Tibial nerve (tissue), 4 donors: ENCODE measurements around the gene EML6. TPM values are rescaled to one million over a fixed set of nuclear protein-coding genes. Genes with fewer than 3 reads are reported as not detected.

Experiments used
- DNase-seq, 2 donors: peaks; one replicate each; pipeline ENCODE4 v3.0.0-alpha.2; 2019; ENCODE audit warnings: low spot score in 2 of 2
- H3K27ac ChIP-seq, 4 donors: fragments of 200-600 bp; sonication (generic) in 3 of 4; one replicate each; pipeline ENCODE4 v1.5.1; 2017 to 2019; ENCODE audit warnings: mild to moderate bottlenecking in 1 of 4
- H3K27me3 ChIP-seq, 2 donors: fragments of 200-600 bp; sonication (generic) in 1 of 2; one replicate each; pipeline versions ENCODE4 v1.5.1 to v1.6.0; 2017 to 2019
- H3K36me3 ChIP-seq, 3 donors: fragments of 200-600 bp; sonication (generic); one replicate each; pipeline ENCODE4 v1.5.1; 2018 to 2019
- H3K4me1 ChIP-seq, 4 donors: fragments of 200-600 bp; sonication (generic) in 3 of 4; one replicate each; pipeline ENCODE4 v1.5.1; 2017 to 2019
- H3K4me3 ChIP-seq, 4 donors: fragments of 200-600 bp; sonication (generic) in 3 of 4; one replicate each; pipeline ENCODE4 v1.5.1; 2017 to 2019; ENCODE audit warnings: mild to moderate bottlenecking in 1 of 4, moderate library complexity in 1 of 4
- H3K9me3 ChIP-seq, 4 donors: fragments of 200-600 bp; sonication (generic) in 3 of 4; one replicate each; pipeline ENCODE4 v1.5.1; 2017 to 2019
- EP300 ChIP-seq, 2 donors: sonication (generic); formaldehyde crosslinking; IDR thresholded peaks; one replicate each; pipeline ENCODE4 v1.6.1; 2017; ENCODE audit warnings: antibody characterized with exemption in 2 of 2, mild to moderate bottlenecking in 1 of 2
- POLR2A ChIP-seq, 2 donors: fragments of 450-650 bp; IDR thresholded peaks; one replicate each; pipeline ENCODE4 v1.6.1; 2017; ENCODE audit warnings: antibody characterized with exemption in 2 of 2, mild to moderate bottlenecking in 2 of 2, moderate library complexity in 2 of 2
- WGBS, 2 donors: methylation state at CpG; one replicate each; pipeline ENCODE4 v1.1.5; 2018; 5-methylcytosine and 5-hydroxymethylcytosine counted together
- small RNA-seq: library from RNA; depleted of rRNA; stranded (forward); fragments of <200 nt; gene quantifications from one replicate; pipeline ENCODE3, GENCODE V24; 2016
- total RNA-seq, 4 donors: library from RNA; depleted of rRNA; stranded (reverse); fragments of >200 nt; gene quantifications; one replicate each; pipeline ENCODE4 v1.1.0, GENCODE V29; 2016
- TF ChIP-seq, protein P1 (sequence below), 5 experiments: fragments of 200-600 bp in 3 of 5; fragments of 450-650 bp in 2 of 5; sonication (generic) in 3 of 5; IDR thresholded peaks; one replicate each; pipeline ENCODE4 v1.5.1; 2016 to 2019; ENCODE audit warnings: antibody characterized with exemption in 5 of 5, mild to moderate bottlenecking in 3 of 5, moderate library complexity in 2 of 5

Gene EML6
- total RNA-seq, 4 donors from 2014 or later: 0.60 to 18.0 (median 0.93) TPM

DNA sequence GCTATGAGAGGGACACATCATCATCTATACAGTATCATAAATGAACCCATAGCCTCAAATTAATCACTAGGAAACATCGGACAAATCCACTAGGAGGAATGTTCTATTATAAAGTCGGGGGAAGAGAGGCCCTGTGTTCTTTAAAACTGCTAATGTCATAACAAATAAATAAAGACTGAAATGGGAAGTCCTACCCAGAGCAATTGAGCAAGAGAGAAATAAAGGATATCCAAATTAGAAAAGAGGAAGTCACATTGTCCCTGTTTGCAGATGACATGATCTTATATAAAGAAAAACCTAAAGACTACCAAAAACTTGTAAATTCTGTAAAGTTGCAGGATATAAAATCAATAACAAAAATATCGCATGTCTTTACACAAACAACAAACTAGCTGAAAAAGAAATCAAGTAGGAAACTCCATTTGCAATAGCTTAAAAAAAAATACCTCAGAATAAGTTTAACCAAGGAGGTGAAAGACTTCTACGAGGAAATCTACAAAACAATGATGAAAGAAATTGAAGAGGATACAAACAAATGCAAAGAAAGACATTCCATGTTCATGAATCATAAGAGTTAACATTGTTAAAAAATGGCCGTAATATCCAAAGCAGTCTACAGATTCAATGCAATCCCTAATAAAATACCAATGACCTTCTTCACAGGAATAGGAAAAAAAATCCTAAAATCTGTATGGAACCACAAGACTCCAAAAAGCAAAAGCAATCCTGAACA, 296.2 kb downstream of the EML6 start:
- H3K4me3 ChIP-seq: no peak overlapping the region
- H3K27ac ChIP-seq: peak overlapping the region in 1 of 4 donors; percentile 15
- peaks cover 0 to 31% (median 0%) of the 10 kb centered on the region in 3 donors for H3K36me3 ChIP-seq
- DNase-seq: no peak
- no peaks in the 10 kb centered on the region for H3K27me3 ChIP-seq
- H3K4me1 ChIP-seq: peaks cover 0 to 51% (median 15%) of the 10 kb centered on the region in 4 donors
- TF ChIP-seq EP300 (IDR thresholded peaks at IDR 0.05) (peak in 1 of 2 donors; percentile 15), POLR2A (IDR thresholded peaks at IDR 0.05) (no peak)
- TF ChIP-seq, protein P1, sequence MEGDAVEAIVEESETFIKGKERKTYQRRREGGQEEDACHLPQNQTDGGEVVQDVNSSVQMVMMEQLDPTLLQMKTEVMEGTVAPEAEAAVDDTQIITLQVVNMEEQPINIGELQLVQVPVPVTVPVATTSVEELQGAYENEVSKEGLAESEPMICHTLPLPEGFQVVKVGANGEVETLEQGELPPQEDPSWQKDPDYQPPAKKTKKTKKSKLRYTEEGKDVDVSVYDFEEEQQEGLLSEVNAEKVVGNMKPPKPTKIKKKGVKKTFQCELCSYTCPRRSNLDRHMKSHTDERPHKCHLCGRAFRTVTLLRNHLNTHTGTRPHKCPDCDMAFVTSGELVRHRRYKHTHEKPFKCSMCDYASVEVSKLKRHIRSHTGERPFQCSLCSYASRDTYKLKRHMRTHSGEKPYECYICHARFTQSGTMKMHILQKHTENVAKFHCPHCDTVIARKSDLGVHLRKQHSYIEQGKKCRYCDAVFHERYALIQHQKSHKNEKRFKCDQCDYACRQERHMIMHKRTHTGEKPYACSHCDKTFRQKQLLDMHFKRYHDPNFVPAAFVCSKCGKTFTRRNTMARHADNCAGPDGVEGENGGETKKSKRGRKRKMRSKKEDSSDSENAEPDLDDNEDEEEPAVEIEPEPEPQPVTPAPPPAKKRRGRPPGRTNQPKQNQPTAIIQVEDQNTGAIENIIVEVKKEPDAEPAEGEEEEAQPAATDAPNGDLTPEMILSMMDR (IDR thresholded peaks at IDR 0.05): no peak
- 68 to 82% methylated on average over 5 of the region's 5 CpGs for WGBS, 2 donors
- H3K9me3 ChIP-seq: peaks cover 0 to 10% (median 2%) of the 10 kb centered on the region in 4 donors

Small RNA genes lying within 50 kb of the gene (small RNA-seq; reads per million reads assigned to genes)
- gene RNU6-433P (not detected), gene RNU7-81P (not detected)
